ENCODE data around the gene PRG2. TPM values are rescaled to one million over a fixed set of nuclear protein-coding genes. Genes with fewer than 3 reads are reported as not detected.

The PRG2 gene
- total RNA-seq, 4 donors from 2014 or later = not detected

GRCh38 chr11:57409321-57410100, 19.1 kb upstream of the PRG2 start:
- H3K36me3 ChIP-seq = peaks cover 0 to 20% of the 10 kb centered on the region in 2 donors
- H3K4me1 ChIP-seq = peaks cover 9 to 27% of the 10 kb centered on the region in 2 donors
- intact Hi-C loops (cut with DNase I; ENCODE audit: low total_unique reads) (no loop called here), in situ Hi-C loops (cut with MboI; ENCODE audit: low sequenced_read_pairs in 4 of 4) (no loop called here)
- no peak overlapping the region for H3K27ac ChIP-seq
- DNase-seq (no peak), ATAC-seq (no peak)
- H3K27me3 ChIP-seq = no peaks in the 10 kb centered on the region
- H3K9me3 ChIP-seq = no peaks in the 10 kb centered on the region
- TF ChIP-seq POLR2A (IDR thresholded peaks at IDR 0.05) = no peak
- no peak for TF ChIP-seq CTCF (IDR thresholded peaks at IDR 0.05 in 4 of 5, conservative IDR thresholded peaks at IDR 0.05 in 1 of 5)
- no peak overlapping the region for H3K4me3 ChIP-seq

DNA sequence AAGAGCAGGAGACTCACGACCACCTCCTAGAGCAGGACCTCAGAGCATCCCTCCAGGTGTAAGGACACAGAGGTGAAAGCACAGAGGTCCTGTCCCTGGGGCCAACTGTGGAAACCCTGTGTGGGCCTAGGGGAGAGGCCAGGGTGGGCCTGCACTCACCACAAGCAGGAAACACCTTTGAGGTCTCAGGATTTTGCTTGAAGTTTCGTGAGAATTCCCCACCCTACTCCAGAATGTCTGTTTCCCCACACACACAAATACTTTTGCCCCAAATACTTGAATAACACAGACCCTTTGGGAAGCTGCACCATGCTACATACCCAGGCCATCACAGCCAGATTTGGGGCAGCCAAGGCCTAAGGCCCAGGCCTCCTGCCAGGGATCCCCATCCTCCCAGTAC, 18.3 kb upstream of the PRG2 start:
- no peak overlapping the region for H3K4me3 ChIP-seq
- DNase-seq (no peak), ATAC-seq (no peak)
- H3K4me1 ChIP-seq = peaks cover 9 to 27% of the 10 kb centered on the region in 2 donors
- in situ Hi-C loops (cut with MboI; ENCODE audit: low sequenced_read_pairs in 4 of 4) = no loop called here
- intact Hi-C loops (cut with DNase I; ENCODE audit: low total_unique reads) = no loop called here
- H3K27ac ChIP-seq = peak overlapping the region in 1 of 4 donors; percentile 19
- H3K27me3 ChIP-seq = no peaks in the 10 kb centered on the region
- H3K36me3 ChIP-seq = peaks cover 0 to 14% of the 10 kb centered on the region in 2 donors
- no peak for TF ChIP-seq POLR2A (IDR thresholded peaks at IDR 0.05)
- no peak for TF ChIP-seq CTCF (IDR thresholded peaks at IDR 0.05 in 4 of 5, conservative IDR thresholded peaks at IDR 0.05 in 1 of 5)
- no peaks in the 10 kb centered on the region for H3K9me3 ChIP-seq

GRCh38 chr11:57407941-57408475, 17.6 kb upstream of the PRG2 start:
- intact Hi-C loops (cut with DNase I; ENCODE audit: low total_unique reads) = no loop called here
- Histone ChIP-seq H3K4me1 (peaks cover 9 to 24% of the 10 kb centered on the region in 2 donors), H3K27me3 (no peaks in the 10 kb centered on the region), H3K36me3 (peaks cover 0 to 11% of the 10 kb centered on the region in 2 donors), H3K27ac (peak overlapping the region in 3 of 4 donors; percentile 47 to 59 (median 57)), H3K4me3 (no peak overlapping the region), H3K9me3 (no peaks in the 10 kb centered on the region)
- in situ Hi-C loops (cut with MboI; ENCODE audit: low sequenced_read_pairs in 4 of 4) = no loop called here
- ATAC-seq (no peak), DNase-seq (no peak)
- TF ChIP-seq CTCF (IDR thresholded peaks at IDR 0.05 in 4 of 5, conservative IDR thresholded peaks at IDR 0.05 in 1 of 5) = no peak
- no peak for TF ChIP-seq POLR2A (IDR thresholded peaks at IDR 0.05)

DNA sequence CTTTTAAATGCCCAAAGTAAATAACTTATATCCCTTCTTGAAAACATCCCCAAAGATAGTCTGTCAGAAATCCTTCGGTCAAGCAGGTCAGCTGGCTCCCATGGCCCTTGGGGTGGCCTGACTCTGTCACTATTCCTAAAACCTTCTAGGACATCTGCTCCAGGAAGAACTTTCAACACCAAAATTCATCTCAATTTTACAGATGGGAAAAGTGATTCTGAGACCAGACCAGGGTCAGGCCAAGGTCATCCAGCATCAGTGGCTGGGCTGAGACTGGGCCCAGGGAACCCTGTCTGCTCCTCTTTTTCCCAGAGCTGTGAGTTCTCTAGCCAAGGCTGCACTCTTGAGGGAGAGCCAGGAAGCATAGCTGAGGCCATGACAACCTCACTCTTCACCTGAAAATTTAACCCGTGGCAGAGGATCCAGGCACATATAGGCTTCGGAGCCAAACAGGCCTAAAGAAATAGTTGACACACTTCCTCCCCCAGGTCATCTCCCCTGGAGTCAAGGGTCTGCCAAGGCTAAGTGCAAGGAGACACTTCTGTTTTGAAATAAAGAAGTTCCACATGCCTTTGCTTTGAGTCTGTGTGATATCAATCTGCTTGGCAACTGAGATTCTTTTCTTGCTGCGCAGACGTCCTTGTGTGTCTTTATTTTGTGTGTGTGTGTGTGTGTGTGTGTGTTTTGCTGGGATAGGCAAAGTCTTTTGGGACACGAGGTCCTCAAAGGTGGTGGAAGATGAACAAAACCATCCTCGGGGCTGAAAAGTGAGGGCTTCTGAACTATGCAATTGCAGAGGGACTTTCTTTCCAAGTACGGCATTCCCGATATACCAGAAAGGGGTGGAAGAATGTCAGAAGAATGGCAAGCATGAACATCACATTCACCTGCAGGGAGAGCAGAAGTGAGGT, 16.8 kb upstream of the PRG2 start:
- no peak for TF ChIP-seq CTCF (IDR thresholded peaks at IDR 0.05 in 4 of 5, conservative IDR thresholded peaks at IDR 0.05 in 1 of 5)
- no peak for TF ChIP-seq POLR2A (IDR thresholded peaks at IDR 0.05)
- intact Hi-C loops (cut with DNase I; ENCODE audit: low total_unique reads) (no loop called here), in situ Hi-C loops (cut with MboI; ENCODE audit: low sequenced_read_pairs in 4 of 4) (no loop called here)
- no peaks in the 10 kb centered on the region for H3K27me3 ChIP-seq
- H3K9me3 ChIP-seq = no peaks in the 10 kb centered on the region
- ATAC-seq = peak; percentile 38 to 44
- peak overlapping the region; percentile 46 to 59 (median 52) for H3K27ac ChIP-seq
- H3K4me3 ChIP-seq = no peak overlapping the region
- no peak for DNase-seq
- peaks cover 0 to 11% of the 10 kb centered on the region in 2 donors for H3K36me3 ChIP-seq
- H3K4me1 ChIP-seq = peaks cover 9 to 22% of the 10 kb centered on the region in 2 donors
